B cell (primary cell): Measurements from ENCODE around the gene FAT3. TPM values are rescaled to one million over a fixed set of nuclear protein-coding genes. Genes with fewer than 3 reads are reported as not detected.

ENCODE experiments used
- ATAC-seq: fragments of 200-7000 bp; cut with Tn5 transposase; one replicate; pipeline ENCODE4 v1.10.0; 2021; ENCODE audit warnings: low read depth, mild to moderate bottlenecking, moderate number of reproducible peaks, moderate library complexity
- CTCF ChIA-PET: fragments of 350-600 bp; sonication (Branson Sonifier 250); formaldehyde crosslinking; loops from one replicate; lab custom pipeline; 2021; ENCODE audit warnings: antibody characterized with exemption, inconsistent platforms; lab: Charles Lee
- POLR2A ChIA-PET: fragments of 350-600 bp; sonication (Branson Sonifier 250); formaldehyde crosslinking; loops from one replicate; lab custom pipeline; 2021; ENCODE audit warnings: antibody characterized with exemption; lab: Charles Lee
- DNase-seq: peaks from one replicate; pipeline ENCODE4 v3.0.0; 2013
- H2AFZ ChIP-seq: 2 replicates; pipeline ENCODE4 v1.6.1; 2012; ENCODE audit warnings: mild to moderate bottlenecking, low read depth, low read length; ENCODE audit not compliant: insufficient read depth, poor library complexity, severe bottlenecking
- H3K27ac ChIP-seq, 2 donors: 1 replicate in 1 of 2; 2 replicates in 1 of 2; pipeline ENCODE4 v1.5.1; 2012 to 2013; ENCODE audit warnings: low read length in 2 of 2, mild to moderate bottlenecking in 2 of 2, moderate library complexity in 1 of 2
- H3K27me3 ChIP-seq, 4 experiments: fragments of 200-600 bp in 1 of 4; sonication (generic) in 1 of 4; replicated peaks in 1 of 4; 1 replicate in 2 of 4; 2 replicates in 2 of 4; pipeline versions ENCODE4 v1.6.1 to v1.7.0; 2013 to 2016; ENCODE audit warnings: low read length in 3 of 4, mild to moderate bottlenecking in 2 of 4, mixed read lengths in 1 of 4, moderate library complexity in 1 of 4; ENCODE audit not compliant: insufficient read depth in 4 of 4, control insufficient read depth in 3 of 4; ENCODE audit errors: control extremely low read depth in 1 of 4
- H3K36me3 ChIP-seq, 2 experiments: replicated peaks in 1 of 2; 1 replicate in 1 of 2; 2 replicates in 1 of 2; pipeline versions ENCODE4 v1.6.1 to v1.7.1; 2013; ENCODE audit warnings: low read length in 1 of 2; ENCODE audit not compliant: insufficient read depth in 2 of 2, control insufficient read depth in 1 of 2; ENCODE audit errors: control extremely low read depth in 1 of 2, extremely low read depth in 1 of 2
- H3K4me1 ChIP-seq, 2 donors: fragments of 200-600 bp in 1 of 2; sonication (generic) in 1 of 2; 1 replicate in 1 of 2; 2 replicates in 1 of 2; pipeline versions ENCODE4 v1.5.1 to v1.6.1; 2013 to 2017; ENCODE audit warnings: low read length in 2 of 2; ENCODE audit not compliant: control insufficient read depth in 2 of 2, insufficient read depth in 2 of 2
- H3K4me2 ChIP-seq: replicated peaks from 2 replicates; pipeline ENCODE3; 2012; ENCODE audit warnings: mild to moderate bottlenecking, low read depth, low read length; ENCODE audit not compliant: poor library complexity, severe bottlenecking
- H3K4me3 ChIP-seq, 5 experiments: fragments of 200-600 bp in 1 of 5; sonication (generic) in 1 of 5; 1 replicate in 3 of 5; 2 replicates in 2 of 5; pipeline versions ENCODE4 v1.5.1 to v1.7.0; 2011 to 2016; ENCODE audit warnings: low read length in 4 of 5, mild to moderate bottlenecking in 4 of 5, low read depth in 2 of 5, control low read depth in 1 of 5, moderate library complexity in 1 of 5; ENCODE audit not compliant: insufficient read depth in 1 of 5; ENCODE audit errors: control extremely low read depth in 1 of 5, extremely low read depth in 1 of 5
- H3K79me2 ChIP-seq: fragments of 200-600 bp; sonication (generic); one replicate; pipeline ENCODE4 v1.6.0; 2016; ENCODE audit warnings: low read length; ENCODE audit not compliant: control insufficient read depth, insufficient read depth
- H3K9ac ChIP-seq: fragments of 200-600 bp; sonication (generic); 2 replicates; pipeline ENCODE4 v1.6.1; 2017; ENCODE audit warnings: mild to moderate bottlenecking, low read length, moderate library complexity
- H3K9me3 ChIP-seq, 3 donors: one replicate each; pipeline versions ENCODE4 v1.6.1 to v1.7.1; 2013; ENCODE audit warnings: low read length in 2 of 3; ENCODE audit not compliant: control insufficient read depth in 2 of 3, insufficient read depth in 1 of 3; ENCODE audit errors: control extremely low read depth in 1 of 3
- H4K20me1 ChIP-seq: 2 replicates; pipeline ENCODE4 v1.6.0; 2012; ENCODE audit warnings: mild to moderate bottlenecking, low read length; ENCODE audit not compliant: insufficient read depth, control insufficient read depth, poor library complexity, severe bottlenecking
- H3K27ac Mint-ChIP-seq: one replicate; pipeline ENCODE4 v1.8.0; 2021; ENCODE audit warnings: mixed read lengths
- H3K27me3 Mint-ChIP-seq: one replicate; pipeline ENCODE4 v1.8.0; 2021; ENCODE audit warnings: mixed read lengths
- H3K4me1 Mint-ChIP-seq: one replicate; pipeline ENCODE4 v1.8.0; 2021; ENCODE audit warnings: mixed read lengths
- H3K4me3 Mint-ChIP-seq: one replicate; pipeline ENCODE4 v1.8.0; 2021; ENCODE audit warnings: mixed read lengths
- H3K9me3 Mint-ChIP-seq: one replicate; pipeline ENCODE4 v1.8.0; 2022; ENCODE audit warnings: mixed read lengths; ENCODE audit not compliant: insufficient read depth
- CTCF ChIP-seq: fragments of 200-600 bp; IDR thresholded peaks from one replicate; pipeline ENCODE4 v1.8.0; 2022; ENCODE audit warnings: antibody characterized with exemption, mild to moderate bottlenecking
- EZH2 ChIP-seq: IDR thresholded peaks from 2 replicates; pipeline ENCODE4 v1.6.1; 2012; ENCODE audit warnings: borderline replicate concordance, low read depth, mild to moderate bottlenecking, moderate library complexity, low read length; ENCODE audit not compliant: insufficient read depth, poor library complexity, severe bottlenecking
- whole genome bisulfite sequencing: methylation state at CpG from one replicate; pipeline ENCODE4 v1.1.5; 2013; ENCODE audit warnings: missing lambda C conversion rate; ENCODE audit not compliant: insufficient coverage; 5-methylcytosine and 5-hydroxymethylcytosine counted together
- intact Hi-C: fragments of 100-400 bp; cut with micrococcal nuclease; formaldehyde crosslinking; loops from one replicate; pipeline ENCODE4 v1.10.0; 2022
- polyA plus RNA-seq: library from polyadenylated mRNA; depleted of rRNA; stranded (reverse); fragments of >200 nt; gene quantifications from 2 replicates; pipeline ENCODE4 v1.2.3, GENCODE V29; 2012
- total RNA-seq, 2 donors: library from RNA; stranded (reverse); fragments of 120-200 nt in 1 of 2; gene quantifications; 1 replicate in 1 of 2; 2 replicates in 1 of 2; pipeline versions ENCODE4 v1.2.3 to v1.2.4, GENCODE V29; 2013 to 2022

The FAT3 gene
- total and polyA plus RNA-seq, 2 donors (not counting 1 experiment from before 2014, with no cell fraction given), result not detected

GRCh38 chr11:92240916-92241315, 16.3 kb downstream of the FAT3 start:
- H3K4me1 ChIP-seq, result no peaks in the 10 kb centered on the region
- CTCF ChIA-PET, result no interaction called here
- 25% methylated on average over 1 of the region's 1 CpG for WGBS
- H3K4me2 ChIP-seq, result no peak overlapping the region
- H4K20me1 ChIP-seq, result no peaks in the 10 kb centered on the region
- Mint-ChIP-seq H3K4me1 (no peaks in the 10 kb centered on the region), H3K9me3 (peaks cover 2% of the 10 kb centered on the region), H3K4me3 (no peak overlapping the region), H3K27ac (no peak overlapping the region), H3K27me3 (no peaks in the 10 kb centered on the region)
- no peak for ATAC-seq
- POLR2A ChIA-PET, result no interaction called here
- no peaks in the 10 kb centered on the region for H3K9me3 ChIP-seq
- H3K4me3 ChIP-seq, result no peak overlapping the region
- H3K9ac ChIP-seq, result no peak overlapping the region
- no peak for DNase-seq
- no peaks in the 10 kb centered on the region for H3K79me2 ChIP-seq
- H3K27ac ChIP-seq, result no peak overlapping the region
- no peaks in the 10 kb centered on the region for H3K27me3 ChIP-seq
- H3K36me3 ChIP-seq, result no peaks in the 10 kb centered on the region
- intact Hi-C loops, result no loop called here
- H2AFZ ChIP-seq, result no peak overlapping the region
- TF ChIP-seq CTCF, result no peak
- TF ChIP-seq EZH2, result no peak

GRCh38 chr11:92245700-92246271, 21.2 kb downstream of the FAT3 start:
- Mint-ChIP-seq H3K27me3 (no peaks in the 10 kb centered on the region), H3K4me3 (no peak overlapping the region), H3K9me3 (no peaks in the 10 kb centered on the region), H3K27ac (no peak overlapping the region), H3K4me1 (no peaks in the 10 kb centered on the region)
- H3K4me2 ChIP-seq, result no peak overlapping the region
- H3K27ac ChIP-seq, result no peak overlapping the region
- no peak for DNase-seq
- TF ChIP-seq CTCF (no peak), EZH2 (no peak)
- H3K4me3 ChIP-seq, result no peak overlapping the region
- no peaks in the 10 kb centered on the region for H3K27me3 ChIP-seq
- ChIA-PET POLR2A (no interaction called here), CTCF (no interaction called here)
- H4K20me1 ChIP-seq, result no peaks in the 10 kb centered on the region
- no peaks in the 10 kb centered on the region for H3K4me1 ChIP-seq
- H3K36me3 ChIP-seq, result no peaks in the 10 kb centered on the region
- intact Hi-C loops, result no loop called here
- WGBS, result 92% methylated on average over 5 of the region's 5 CpGs
- no peak for ATAC-seq
- H3K9ac ChIP-seq, result no peak overlapping the region
- H3K9me3 ChIP-seq, result no peaks in the 10 kb centered on the region
- H2AFZ ChIP-seq, result no peak overlapping the region
- H3K79me2 ChIP-seq, result no peaks in the 10 kb centered on the region
